Dermis microvascular lymphatic vessel endothelial cell (primary cell): ENCODE measurements around the gene MIDN. TPM values are rescaled to one million over a fixed set of nuclear protein-coding genes. Genes with fewer than 3 reads are reported as not detected.

ENCODE experiments used
- DNase-seq, 2 donors: peaks; one replicate each; pipeline versions ENCODE4 v3.0.0 to v3.0.0-alpha.2; 2010; ENCODE audit warnings: low read depth in 2 of 2
- total RNA-seq: library from RNA; depleted of rRNA; stranded (reverse); fragments of >200 nt; gene quantifications from 2 replicates; pipeline ENCODE4 v1.2.1, GENCODE V29; 2014

Gene MIDN
- total RNA-seq, 1 donor from 2014 or later = 4.9 TPM

GRCh38 chr19:1257475-1258162 lies 9.2 kb downstream of the MIDN start:
- no peak for DNase-seq

GRCh38 chr19:1258163-1258492 lies 9.7 kb downstream of the MIDN start:
- no peak for DNase-seq

DNA sequence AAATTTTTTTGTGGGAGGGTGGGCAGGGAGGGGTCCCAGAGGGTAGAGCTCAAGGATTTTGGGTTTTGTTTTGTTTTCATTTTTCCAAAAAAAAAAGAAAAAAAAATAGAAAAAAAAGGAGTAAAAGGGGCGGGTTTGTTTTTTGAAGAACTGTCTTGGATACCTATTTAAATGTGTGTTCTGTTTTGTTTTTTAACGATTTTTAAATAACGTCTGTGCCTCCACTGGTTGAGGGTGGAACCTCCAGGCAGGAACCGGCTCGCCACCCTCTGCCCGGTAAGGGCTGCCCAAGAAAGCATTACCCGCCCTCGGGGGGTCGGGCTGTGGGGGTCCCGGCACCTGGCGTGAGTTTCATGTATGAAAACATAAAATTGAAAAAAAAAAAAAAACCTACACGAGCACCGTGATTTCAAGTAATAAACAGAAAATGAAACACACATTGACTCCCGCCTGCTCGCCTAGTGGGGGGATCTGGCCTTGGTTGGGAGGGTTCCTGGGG lies 10.4 kb downstream of the MIDN start:
- no peak for DNase-seq

- DNase-seq = peak in 1 of 2 donors; percentile 75
These were observed 11.0 kb downstream of the MIDN start for GRCh38 chr19:1259206-1259875.

DNA sequence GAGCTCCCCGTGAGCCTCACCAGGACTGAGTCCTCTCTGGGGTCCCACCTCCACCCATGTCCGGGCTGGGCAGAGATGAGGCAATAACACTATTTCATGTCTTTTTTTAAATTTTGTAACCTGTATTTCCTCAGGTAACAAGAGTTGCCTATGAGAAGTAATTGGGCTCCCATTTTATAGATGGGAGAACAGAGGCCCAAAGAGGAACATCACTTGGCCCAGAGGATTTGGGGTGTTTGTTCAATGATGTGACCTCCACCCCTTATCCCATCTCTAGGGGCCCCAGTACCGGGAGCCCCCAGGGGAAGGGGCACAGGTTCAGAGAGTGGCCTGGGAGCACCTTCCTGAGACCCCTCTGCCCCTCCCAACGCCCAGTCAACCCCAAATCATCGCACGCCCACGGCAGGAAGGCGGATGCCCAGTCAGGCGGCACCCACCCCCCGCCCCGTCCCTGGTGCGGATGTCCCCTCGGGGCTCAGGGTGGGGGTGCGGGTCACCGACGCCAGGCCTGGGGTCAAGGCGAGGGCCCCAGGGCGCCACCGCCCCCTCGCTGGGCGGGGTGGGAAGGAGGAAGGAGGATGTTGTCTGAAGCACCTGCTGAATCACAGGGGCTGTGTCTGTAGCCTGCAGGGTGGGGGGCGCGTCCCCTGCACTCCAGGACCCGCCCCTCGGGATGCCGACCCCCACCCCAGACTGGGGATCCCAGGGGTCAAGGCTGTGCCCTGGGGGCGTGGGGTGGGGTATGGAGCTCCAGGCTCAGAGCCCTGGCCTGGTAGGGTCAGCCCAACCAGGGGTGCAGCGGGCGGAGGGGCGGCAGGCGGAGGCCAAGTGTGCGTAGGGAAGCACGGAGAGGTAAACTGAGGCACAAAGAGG lies 11.7 kb downstream of the MIDN start:
- DNase-seq = no peak

- peak; percentile 93 to 97 for DNase-seq
These were observed 12.6 kb downstream of the MIDN start for GRCh38 chr19:1260749-1261537.

GRCh38 chr19:1261538-1261797 lies 13.1 kb downstream of the MIDN start:
- DNase-seq = no peak

- DNase-seq = no peak
These were observed 13.6 kb downstream of the MIDN start for GRCh38 chr19:1261798-1262622.

DNA sequence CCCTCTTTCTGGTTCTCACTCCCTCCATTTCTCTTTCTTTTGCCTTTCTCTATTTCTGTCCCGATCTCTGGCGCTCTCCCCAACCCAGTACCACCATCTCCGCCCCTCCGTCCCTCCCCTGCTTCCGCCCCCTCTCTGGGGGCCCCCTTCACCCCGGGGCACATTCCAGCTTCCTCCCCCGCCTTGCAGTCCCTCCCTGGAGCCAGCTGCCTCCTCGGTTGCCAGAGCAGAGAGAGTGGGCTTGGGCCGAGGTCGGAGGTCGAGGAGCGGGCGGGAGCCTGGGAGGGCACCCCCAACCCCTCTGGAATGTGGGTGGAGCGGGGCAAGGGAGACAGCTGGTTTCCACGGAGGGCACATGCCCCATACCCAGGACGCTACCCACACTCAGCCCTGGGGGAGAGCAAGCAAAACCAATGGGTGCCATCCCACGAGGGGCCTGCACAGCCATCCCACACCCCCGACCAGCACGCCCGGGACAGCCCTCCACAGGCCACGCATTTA lies 14.3 kb downstream of the MIDN start:
- DNase-seq = no peak

DNA sequence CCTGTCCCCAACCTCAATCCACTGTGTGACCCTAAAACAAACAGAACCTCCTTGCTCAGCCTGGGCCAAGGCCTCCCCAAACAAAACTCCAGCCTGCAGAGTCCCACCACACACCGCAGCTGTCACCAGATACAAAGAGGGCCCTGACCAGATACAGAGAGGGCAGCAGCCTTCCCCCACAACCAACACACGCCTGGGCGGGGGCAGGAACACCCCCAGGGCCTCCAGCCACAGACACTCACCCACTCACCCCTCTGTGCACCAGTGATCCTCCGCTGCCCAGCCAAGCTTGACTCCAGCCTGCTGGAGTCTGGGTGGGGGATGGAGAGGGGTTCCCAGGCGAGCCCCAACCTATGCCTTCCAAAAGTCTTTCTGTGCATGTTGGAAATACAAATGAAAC lies 14.8 kb downstream of the MIDN start:
- no peak for DNase-seq

DNA sequence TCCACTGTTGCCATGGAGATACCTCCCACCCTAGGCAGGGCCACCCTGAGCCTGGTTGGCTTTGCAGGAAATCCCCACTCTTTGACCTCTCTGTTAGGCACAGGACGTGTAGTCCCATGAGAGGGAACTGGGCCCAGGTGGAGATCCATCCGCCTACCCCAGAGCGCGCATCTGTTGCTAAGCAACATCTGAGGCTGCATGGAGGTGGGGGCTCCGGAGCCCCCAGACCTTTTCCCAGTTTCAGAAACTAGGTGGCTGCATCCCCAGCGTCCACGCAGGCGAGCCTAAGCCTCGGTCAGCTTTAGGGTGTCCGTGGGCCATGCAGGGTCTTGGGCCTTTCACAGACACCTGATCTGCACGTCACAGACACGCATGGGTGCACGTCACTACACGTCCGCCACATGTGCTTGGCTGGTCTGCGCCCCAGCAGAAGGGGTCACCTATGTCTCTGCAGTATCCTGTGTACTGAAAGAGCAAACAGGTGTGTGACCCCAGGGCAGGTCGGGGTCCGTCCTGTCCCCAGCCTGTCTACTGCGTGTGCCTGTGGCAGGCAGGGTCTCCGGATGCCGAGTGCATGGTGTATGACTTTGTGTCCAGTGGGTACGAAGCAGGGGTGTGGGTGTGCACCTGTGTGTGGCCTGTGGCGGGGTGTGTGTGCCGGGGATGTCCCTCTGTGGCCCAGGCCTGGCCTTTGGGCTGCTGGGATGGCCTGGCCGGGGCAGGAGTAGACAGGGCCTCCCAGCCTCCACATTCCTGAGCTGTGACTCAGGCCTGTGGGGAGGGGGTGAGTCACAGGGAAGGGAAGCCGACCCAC lies 16.6 kb downstream of the MIDN start:
- peak in 1 of 2 donors; percentile 81 for DNase-seq

GRCh38 chr19:1265615-1266128 lies 17.3 kb downstream of the MIDN start:
- peak in 1 of 2 donors; percentile 53 for DNase-seq

GRCh38 chr19:1266129-1266915 lies 17.9 kb downstream of the MIDN start:
- DNase-seq = peak in 1 of 2 donors; percentile 78

DNA sequence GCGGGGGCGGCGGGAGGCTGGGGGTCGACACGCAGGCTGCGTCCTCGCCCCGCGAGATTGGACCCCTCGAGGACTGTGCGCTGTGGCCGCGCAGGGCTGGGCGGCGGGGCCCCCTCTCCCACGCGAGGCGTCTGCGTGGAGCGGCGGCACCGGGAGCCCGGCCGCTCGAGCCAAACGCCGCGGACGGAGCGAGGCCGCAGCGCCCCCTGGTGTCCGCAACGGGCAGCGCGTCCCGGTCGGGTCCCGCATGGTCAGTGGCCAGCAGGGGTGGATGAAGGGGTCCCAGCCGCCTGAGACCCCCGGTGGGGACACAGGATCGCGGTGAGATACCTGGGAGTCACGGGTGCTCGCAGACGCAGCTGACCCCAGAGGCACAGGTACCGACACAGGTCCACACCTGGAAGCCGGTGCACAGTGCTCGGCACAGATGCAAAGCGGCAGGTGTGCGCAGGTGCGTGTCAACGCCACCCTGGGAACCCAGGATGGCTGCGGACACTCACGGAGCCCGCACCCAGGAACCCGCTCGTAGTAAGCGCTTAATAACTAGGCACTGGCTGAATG lies 18.6 kb downstream of the MIDN start:
- peak in 1 of 2 donors; percentile 55 for DNase-seq

GRCh38 chr19:1267477-1268225 lies 19.3 kb downstream of the MIDN start:
- no peak for DNase-seq

- no peak for DNase-seq
These were observed 20.1 kb downstream of the MIDN start for GRCh38 chr19:1268226-1269064.

- DNase-seq = peak; percentile 96 to 100
These were observed 20.7 kb downstream of the MIDN start, which contains the start of gene CIRBP for GRCh38 chr19:1269065-1269477. CIRBP (plus strand) TSS chr19:1269332; CDS start chr19:1270934, 1,602 bp downstream.
